Lung (tissue), 12 donors: ENCODE data around the gene ELMOD1. TPM values are rescaled to one million over a fixed set of nuclear protein-coding genes. Genes with fewer than 3 reads are reported as not detected.

Source experiments
- ATAC-seq: fragments of 200-7000 bp; cut with Tn5 transposase; one replicate; pipeline ENCODE4 v1.9.1; 2020; ENCODE audit warnings: moderate number of reproducible peaks; ENCODE audit not compliant: insufficient read depth, low FRiP score
- DNase-seq, 3 donors: peaks; one replicate each; pipeline ENCODE4 v3.0.0-alpha.2; 2013 to 2017
- H3K27ac ChIP-seq, 2 donors: one replicate each; pipeline ENCODE4 v1.5.1; 2013; ENCODE audit warnings: mild to moderate bottlenecking in 2 of 2, moderate library complexity in 2 of 2, control low read depth in 1 of 2, inconsistent platforms in 1 of 2, low read depth in 1 of 2, low read length in 1 of 2
- H3K27me3 ChIP-seq, 3 donors: one replicate each; pipeline ENCODE4 v1.5.1; 2013; ENCODE audit warnings: low read length in 2 of 3; ENCODE audit not compliant: control insufficient read depth in 3 of 3, insufficient read depth in 3 of 3
- H3K36me3 ChIP-seq, 4 donors: one replicate each; pipeline ENCODE4 v1.5.1; 2013; ENCODE audit warnings: low read length in 4 of 4, mild to moderate bottlenecking in 1 of 4, moderate library complexity in 1 of 4; ENCODE audit not compliant: control insufficient read depth in 4 of 4, insufficient read depth in 4 of 4
- H3K4me1 ChIP-seq, 5 donors: one replicate each; pipeline ENCODE4 v1.5.1; 2013; ENCODE audit warnings: low read length in 5 of 5, mild to moderate bottlenecking in 2 of 5, moderate library complexity in 1 of 5; ENCODE audit not compliant: control insufficient read depth in 5 of 5, insufficient read depth in 5 of 5
- H3K4me3 ChIP-seq: one replicate; pipeline ENCODE4 v1.5.1; 2013; ENCODE audit warnings: mild to moderate bottlenecking, control low read depth, moderate library complexity
- H3K9ac ChIP-seq, 2 donors: one replicate each; pipeline ENCODE4 v1.5.1; 2013; ENCODE audit warnings: low read length in 2 of 2, control low read depth in 1 of 2; ENCODE audit not compliant: insufficient read depth in 1 of 2
- H3K9me3 ChIP-seq, 4 donors: one replicate each; pipeline ENCODE4 v1.5.1; 2013; ENCODE audit warnings: low read length in 3 of 4, mild to moderate bottlenecking in 1 of 4, moderate library complexity in 1 of 4; ENCODE audit not compliant: control insufficient read depth in 4 of 4, insufficient read depth in 3 of 4
- WGBS, 2 donors: extraction: QIAGEN DNeasy Blood & Tissue Kit; methylation state at CpG; one replicate each; pipeline ENCODE4 v1.1.7; 2013; 5-methylcytosine and 5-hydroxymethylcytosine counted together
- polyA plus RNA-seq, 2 donors: library from polyadenylated mRNA; stranded (reverse); fragments of 200-250 nt; gene quantifications; one replicate each; pipeline ENCODE4 v1.2.1, GENCODE V29; 2013
- total RNA-seq, 2 donors: library from RNA; depleted of rRNA in 1 of 2; stranded (reverse); fragments of >200 nt in 1 of 2; gene quantifications; one replicate each; pipeline ENCODE4 v1.2.1, GENCODE V29; 2014 to 2021
- TF ChIP-seq, protein P1 (sequence below): IDR thresholded peaks from 2 replicates; pipeline ENCODE4 v1.5.1; 2012; ENCODE audit warnings: mild to moderate bottlenecking; ENCODE audit errors: control extremely low read depth, extremely low read depth
- donor health status: control.
- donor health status: control.
- donor health status: Bipolar disorder and iron deficiency.
- donor health status: healthy.
- donor health status: DM: yes; HTN: yes; CAD: no.

Gene ELMOD1
- total and polyA plus RNA-seq, 4 donors = 0.19 to 1.9 (median 0.82) TPM

DNA sequence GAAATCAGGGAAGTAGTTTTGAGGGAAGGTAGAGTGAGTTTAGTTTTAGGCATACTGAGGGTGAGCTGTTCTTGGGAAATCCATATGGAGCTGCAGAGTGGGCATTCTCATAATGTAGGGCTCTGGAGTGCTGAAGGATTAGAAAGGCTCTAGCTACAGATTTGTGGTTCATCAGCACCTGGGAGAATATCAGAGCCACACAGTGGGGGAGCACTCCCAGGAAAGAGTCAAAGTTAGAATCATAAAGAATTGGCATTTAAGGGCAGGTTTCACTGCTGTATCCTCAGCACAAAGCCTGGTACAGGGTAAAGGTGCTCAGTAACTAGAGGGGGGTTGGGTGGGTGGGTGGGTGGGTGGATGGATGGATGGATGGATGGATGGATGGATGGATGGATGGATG lies 68.4 kb downstream of the ELMOD1 start:
- no peak overlapping the region for H3K9ac ChIP-seq

DNA sequence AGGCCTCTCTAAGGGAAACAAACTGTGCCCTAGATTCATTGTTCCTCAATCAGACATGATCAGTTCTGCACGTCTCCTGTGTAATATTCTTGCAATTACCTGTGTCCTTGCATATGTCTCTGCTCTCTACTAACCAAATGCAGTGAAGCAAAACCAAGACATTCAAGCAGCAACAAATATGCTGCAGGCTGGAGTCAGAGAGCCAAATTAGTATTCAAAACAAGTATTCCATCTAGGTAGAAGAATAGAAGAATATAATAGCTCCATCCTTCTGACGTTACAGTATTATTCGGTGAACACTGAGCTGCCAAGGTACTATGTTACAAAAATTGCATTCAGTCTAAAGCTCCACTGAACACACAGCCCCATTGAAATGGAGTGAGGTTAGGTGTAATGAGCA lies 69.1 kb downstream of the ELMOD1 start:
- no peak overlapping the region for H3K4me3 ChIP-seq
- no peak for ATAC-seq
- TF ChIP-seq, protein P1, sequence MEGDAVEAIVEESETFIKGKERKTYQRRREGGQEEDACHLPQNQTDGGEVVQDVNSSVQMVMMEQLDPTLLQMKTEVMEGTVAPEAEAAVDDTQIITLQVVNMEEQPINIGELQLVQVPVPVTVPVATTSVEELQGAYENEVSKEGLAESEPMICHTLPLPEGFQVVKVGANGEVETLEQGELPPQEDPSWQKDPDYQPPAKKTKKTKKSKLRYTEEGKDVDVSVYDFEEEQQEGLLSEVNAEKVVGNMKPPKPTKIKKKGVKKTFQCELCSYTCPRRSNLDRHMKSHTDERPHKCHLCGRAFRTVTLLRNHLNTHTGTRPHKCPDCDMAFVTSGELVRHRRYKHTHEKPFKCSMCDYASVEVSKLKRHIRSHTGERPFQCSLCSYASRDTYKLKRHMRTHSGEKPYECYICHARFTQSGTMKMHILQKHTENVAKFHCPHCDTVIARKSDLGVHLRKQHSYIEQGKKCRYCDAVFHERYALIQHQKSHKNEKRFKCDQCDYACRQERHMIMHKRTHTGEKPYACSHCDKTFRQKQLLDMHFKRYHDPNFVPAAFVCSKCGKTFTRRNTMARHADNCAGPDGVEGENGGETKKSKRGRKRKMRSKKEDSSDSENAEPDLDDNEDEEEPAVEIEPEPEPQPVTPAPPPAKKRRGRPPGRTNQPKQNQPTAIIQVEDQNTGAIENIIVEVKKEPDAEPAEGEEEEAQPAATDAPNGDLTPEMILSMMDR = no peak

More for the DNA sequence above, 68.4 kb downstream of the ELMOD1 start:
- no peak for ATAC-seq
- H3K36me3 ChIP-seq = no peaks in the 10 kb centered on the region
- H3K4me3 ChIP-seq = no peak overlapping the region
- no peak overlapping the region for H3K27ac ChIP-seq
- no peaks in the 10 kb centered on the region for H3K27me3 ChIP-seq
- no peaks in the 10 kb centered on the region for H3K4me1 ChIP-seq
- no peak for DNase-seq
- H3K9me3 ChIP-seq = no peaks in the 10 kb centered on the region
- TF ChIP-seq, protein P1 = no peak

DNA sequence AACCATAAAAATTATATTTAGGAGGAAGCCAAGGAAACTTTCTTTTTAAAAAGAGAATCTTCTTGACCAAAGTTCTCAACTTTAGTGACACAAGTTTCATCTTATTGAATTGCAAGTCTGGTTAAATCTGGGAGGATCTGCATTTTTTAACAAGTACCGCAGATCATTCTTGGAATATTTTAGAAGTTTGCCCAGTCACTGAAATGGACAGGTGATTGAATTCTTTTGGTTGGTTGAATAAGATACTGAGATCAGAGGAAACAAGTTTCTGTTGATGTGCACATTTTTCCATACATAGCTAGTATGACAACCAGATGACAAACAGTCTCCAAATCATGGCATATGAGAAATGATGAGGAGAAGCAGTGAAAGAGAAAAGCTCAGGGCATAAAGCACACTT lies 70.7 kb downstream of the ELMOD1 start:
- Histone ChIP-seq H3K27me3 (no peaks in the 10 kb centered on the region), H3K9me3 (no peaks in the 10 kb centered on the region), H3K36me3 (no peaks in the 10 kb centered on the region), H3K4me3 (no peak overlapping the region), H3K27ac (no peak overlapping the region), H3K4me1 (no peaks in the 10 kb centered on the region), H3K9ac (no peak overlapping the region)
- TF ChIP-seq, protein P1 = no peak
- DNase-seq (no peak), ATAC-seq (no peak)
- 91 to 95% methylated on average over 1 of the region's 1 CpG for WGBS, 2 donors

More for the DNA sequence above, 69.1 kb downstream of the ELMOD1 start:
- H3K27ac ChIP-seq = no peak overlapping the region
- no peak overlapping the region for H3K9ac ChIP-seq
- H3K27me3 ChIP-seq = no peaks in the 10 kb centered on the region
- 92 to 97% methylated on average over 3 of the region's 3 CpGs for WGBS, 2 donors
- H3K4me1 ChIP-seq = no peaks in the 10 kb centered on the region
- DNase-seq = no peak
- H3K36me3 ChIP-seq = no peaks in the 10 kb centered on the region
- no peaks in the 10 kb centered on the region for H3K9me3 ChIP-seq

DNA sequence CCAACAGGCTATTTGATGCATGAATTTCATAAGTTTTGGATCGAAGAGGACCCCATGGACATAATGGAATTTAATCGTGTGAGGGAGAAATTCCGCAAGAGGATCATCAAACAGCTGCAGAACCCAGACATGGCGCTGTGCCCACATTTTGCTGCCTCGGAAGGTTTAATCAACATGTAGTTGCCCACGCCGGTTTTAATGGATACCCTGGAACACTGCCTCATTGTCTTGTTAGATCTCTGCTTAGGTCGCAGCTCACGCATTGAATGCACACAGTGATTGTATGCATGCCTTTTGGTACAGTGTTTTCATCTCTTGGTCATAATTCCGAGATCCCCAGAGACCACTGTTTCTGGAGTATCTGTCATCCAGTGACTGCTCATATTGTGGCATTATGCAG lies 74.1 kb downstream of the ELMOD1 start:
- Histone ChIP-seq H3K27ac (no peak overlapping the region), H3K36me3 (no peaks in the 10 kb centered on the region), H3K4me1 (no peaks in the 10 kb centered on the region), H3K4me3 (no peak overlapping the region), H3K9ac (no peak overlapping the region), H3K9me3 (no peaks in the 10 kb centered on the region), H3K27me3 (peaks cover 0 to 2% (median 0%) of the 10 kb centered on the region in 3 donors)
- WGBS, 2 donors = 84 to 89% methylated on average over 10 of the region's 10 CpGs
- ATAC-seq = no peak
- no peak for DNase-seq
- TF ChIP-seq, protein P1 = no peak
